Stimulated activated CD8-positive, alpha-beta memory T cell treated with anti-CD3 and anti-CD28 coated beads, Interleukin-7, amount 100 ng/mL, for 1 hour (primary cell): ENCODE results near the gene CLBA1.
"Not testable (repeated sequence)": the region's sequence is repeated elsewhere in the genome, so short reads cannot be mapped to it uniquely, and the experiment has no call there.

Experiments used
- DNase-seq, 2 donors: peaks; one replicate each; pipeline ENCODE4 v3.0.0-alpha.2; 2020; ENCODE audit warnings: low read depth in 2 of 2

Gene CLBA1

GRCh38 chr14:104947881-104948735 lies 37.5 kb upstream of the CLBA1 start:
- not testable (repeated sequence) for DNase-seq

- no peak for DNase-seq
Measured at GRCh38 chr14:104948736-104949031, 36.9 kb upstream of the CLBA1 start.

- not testable (repeated sequence) for DNase-seq
Measured at GRCh38 chr14:104949406-104949955, 36.1 kb upstream of the CLBA1 start.

- no peak for DNase-seq
Measured at GRCh38 chr14:104950021-104950420, 35.6 kb upstream of the CLBA1 start.

GRCh38 chr14:104950701-104951100 lies 34.9 kb upstream of the CLBA1 start:
- DNase-seq: not testable (repeated sequence)

- not testable (repeated sequence) for DNase-seq
Measured at GRCh38 chr14:104951863-104952657, 33.5 kb upstream of the CLBA1 start.

GRCh38 chr14:104953097-104953496 lies 32.5 kb upstream of the CLBA1 start:
- no peak for DNase-seq

- DNase-seq: no peak
Measured at GRCh38 chr14:104953896-104954656, 31.5 kb upstream of the CLBA1 start.

GRCh38 chr14:104954746-104955395 lies 30.7 kb upstream of the CLBA1 start:
- DNase-seq: no peak

- no peak for DNase-seq
Measured at GRCh38 chr14:104955396-104955770, 30.2 kb upstream of the CLBA1 start.

GRCh38 chr14:104956290-104956890 lies 29.2 kb upstream of the CLBA1 start:
- DNase-seq: no peak

GRCh38 chr14:104957146-104958113 lies 28.2 kb upstream of the CLBA1 start:
- no peak for DNase-seq

- DNase-seq: no peak
Measured at GRCh38 chr14:104964546-104964945, 21.0 kb upstream of the CLBA1 start.

GRCh38 chr14:104965561-104966231 lies 19.9 kb upstream of the CLBA1 start:
- DNase-seq: no peak

GRCh38 chr14:104966261-104966865 lies 19.2 kb upstream of the CLBA1 start:
- DNase-seq: no peak

- DNase-seq: no peak
Measured at GRCh38 chr14:104966981-104967385, 18.6 kb upstream of the CLBA1 start.

GRCh38 chr14:104967386-104968152 lies 18.0 kb upstream of the CLBA1 start:
- no peak for DNase-seq

GRCh38 chr14:104968153-104968527 lies 17.4 kb upstream of the CLBA1 start:
- no peak for DNase-seq
